ENCODE measurements around the gene SLC8A3.
A peak's percentile ranks its signal among the peaks of the same experiment; 100 is the strongest.

The SLC8A3 gene

DNA sequence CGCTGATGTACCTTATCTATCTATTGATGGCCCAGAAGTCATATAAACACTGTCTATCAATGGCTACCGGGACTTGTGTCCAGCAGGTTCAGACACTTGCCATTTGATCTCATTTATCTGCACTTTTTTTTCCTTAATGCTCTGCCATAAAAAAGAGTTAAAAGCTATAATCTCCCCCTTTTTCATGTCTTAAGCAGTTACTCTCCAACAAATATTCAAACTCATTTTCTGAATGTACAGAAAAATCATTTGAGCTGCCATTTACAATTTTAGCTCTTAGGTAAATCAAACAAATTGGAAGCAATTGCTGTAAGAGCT lies 101.4 kb downstream of the SLC8A3 start:
- DNase-seq (ENCODE audit: low read depth, low spot score): no peak
- Histone ChIP-seq H3K9ac (ENCODE audit: insufficient read length, low read depth) (no peak overlapping the region), H3K9me3 (ENCODE audit: insufficient read depth, low read length) (no peaks in the 10 kb centered on the region), H3K27me3 (ENCODE audit: insufficient read depth, insufficient read length) (no peaks in the 10 kb centered on the region), H3K4me3 (ENCODE audit: insufficient read length, low read depth) (no peak overlapping the region), H3K36me3 (ENCODE audit: insufficient read depth, insufficient read length, low read length) (no peaks in the 10 kb centered on the region), H3K4me1 (ENCODE audit: insufficient read depth, insufficient read length) (no peaks in the 10 kb centered on the region)
- TF ChIP-seq YY1 (IDR thresholded peaks at IDR 0.05; ENCODE audit: insufficient read depth, insufficient read length): no peak
- TF ChIP-seq ZNF274 (IDR thresholded peaks at IDR 0.05; ENCODE audit: low read depth, low read length): no peak
- no peak for TF ChIP-seq SUZ12 (IDR thresholded peaks at IDR 0.05; ENCODE audit: extremely low read depth, insufficient read depth, insufficient read length)

- no peaks in the 10 kb centered on the region for H3K27me3 ChIP-seq (ENCODE audit: insufficient read depth, insufficient read length)
- peak; percentile 9 for DNase-seq (ENCODE audit: low read depth, low spot score)
Observed at GRCh38 chr14:70086685-70087379, 101.9 kb downstream of the SLC8A3 start.

DNA sequence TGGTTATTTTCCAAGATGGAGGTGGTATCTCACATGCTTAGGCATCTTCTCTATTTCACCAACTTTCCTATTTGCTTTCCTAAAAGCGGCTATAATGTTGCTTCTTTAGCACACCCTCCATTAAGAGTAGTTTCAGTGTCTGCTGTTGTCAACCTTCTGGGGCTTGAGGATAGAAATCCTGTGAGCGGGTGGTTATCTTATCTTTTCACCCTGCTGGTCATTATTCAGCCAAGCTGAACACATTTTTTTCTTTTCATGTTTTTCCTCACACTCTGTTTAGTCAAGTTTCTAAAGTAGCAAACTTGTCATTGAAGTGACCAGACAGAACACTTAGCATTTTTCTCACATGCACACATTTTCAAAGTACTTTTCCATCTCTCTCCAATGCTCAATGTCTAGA lies 104.5 kb downstream of the SLC8A3 start:
- no peak overlapping the region for H3K9ac ChIP-seq (ENCODE audit: insufficient read length, low read depth)
- no peaks in the 10 kb centered on the region for H3K4me1 ChIP-seq (ENCODE audit: insufficient read depth, insufficient read length)
- no peaks in the 10 kb centered on the region for H3K9me3 ChIP-seq (ENCODE audit: insufficient read depth, low read length)
- no peaks in the 10 kb centered on the region for H3K27me3 ChIP-seq (ENCODE audit: insufficient read depth, insufficient read length)
- H3K4me3 ChIP-seq (ENCODE audit: insufficient read length, low read depth): no peak overlapping the region
- TF ChIP-seq YY1 (IDR thresholded peaks at IDR 0.05; ENCODE audit: insufficient read depth, insufficient read length): no peak
- no peak for TF ChIP-seq ZNF274 (IDR thresholded peaks at IDR 0.05; ENCODE audit: low read depth, low read length)
- no peak for TF ChIP-seq SUZ12 (IDR thresholded peaks at IDR 0.05; ENCODE audit: extremely low read depth, insufficient read depth, insufficient read length)
- no peaks in the 10 kb centered on the region for H3K36me3 ChIP-seq (ENCODE audit: insufficient read depth, insufficient read length, low read length)
- DNase-seq (ENCODE audit: low read depth, low spot score): no peak

More at GRCh38 chr14:70086685-70087379, 101.9 kb downstream of the SLC8A3 start:
- Histone ChIP-seq H3K4me1 (ENCODE audit: insufficient read depth, insufficient read length) (no peaks in the 10 kb centered on the region), H3K9ac (ENCODE audit: insufficient read length, low read depth) (no peak overlapping the region), H3K9me3 (ENCODE audit: insufficient read depth, low read length) (no peaks in the 10 kb centered on the region), H3K36me3 (ENCODE audit: insufficient read depth, insufficient read length, low read length) (no peaks in the 10 kb centered on the region), H3K4me3 (ENCODE audit: insufficient read length, low read depth) (no peak overlapping the region)
- TF ChIP-seq ZNF274 (IDR thresholded peaks at IDR 0.05; ENCODE audit: low read depth, low read length) (no peak), YY1 (IDR thresholded peaks at IDR 0.05; ENCODE audit: insufficient read depth, insufficient read length) (no peak), SUZ12 (IDR thresholded peaks at IDR 0.05; ENCODE audit: extremely low read depth, insufficient read depth, insufficient read length) (no peak)

DNA sequence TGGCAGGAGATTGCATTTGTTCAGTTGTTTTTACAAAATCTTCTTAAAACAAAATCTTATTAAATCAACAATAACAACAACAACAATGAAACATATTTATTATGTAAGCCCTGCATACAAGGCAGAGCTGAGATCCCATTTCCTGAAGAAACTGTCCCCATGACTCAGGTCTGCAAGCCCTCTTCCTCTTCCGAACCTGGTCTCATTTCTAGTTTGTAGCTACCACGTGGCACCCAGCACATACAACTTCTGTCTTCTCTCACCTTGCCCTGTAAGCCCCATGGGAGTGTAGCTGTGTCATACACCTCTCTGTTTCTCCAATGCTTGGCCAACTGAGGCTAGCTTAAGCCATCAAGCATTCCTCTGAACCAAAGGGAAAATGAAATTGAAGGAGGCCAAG lies 106.4 kb downstream of the SLC8A3 start:
- DNase-seq (ENCODE audit: low read depth, low spot score): no peak
- Histone ChIP-seq H3K9me3 (ENCODE audit: insufficient read depth, low read length) (no peaks in the 10 kb centered on the region), H3K9ac (ENCODE audit: insufficient read length, low read depth) (no peak overlapping the region), H3K4me1 (ENCODE audit: insufficient read depth, insufficient read length) (no peaks in the 10 kb centered on the region), H3K36me3 (ENCODE audit: insufficient read depth, insufficient read length, low read length) (no peaks in the 10 kb centered on the region), H3K27me3 (ENCODE audit: insufficient read depth, insufficient read length) (no peaks in the 10 kb centered on the region), H3K4me3 (ENCODE audit: insufficient read length, low read depth) (no peak overlapping the region)
- no peak for TF ChIP-seq SUZ12 (IDR thresholded peaks at IDR 0.05; ENCODE audit: extremely low read depth, insufficient read depth, insufficient read length)
- no peak for TF ChIP-seq ZNF274 (IDR thresholded peaks at IDR 0.05; ENCODE audit: low read depth, low read length)
- TF ChIP-seq YY1 (IDR thresholded peaks at IDR 0.05; ENCODE audit: insufficient read depth, insufficient read length): no peak

- TF ChIP-seq YY1 (IDR thresholded peaks at IDR 0.05; ENCODE audit: insufficient read depth, insufficient read length): no peak
- TF ChIP-seq ZNF274 (IDR thresholded peaks at IDR 0.05; ENCODE audit: low read depth, low read length): no peak
- no peak for TF ChIP-seq SUZ12 (IDR thresholded peaks at IDR 0.05; ENCODE audit: extremely low read depth, insufficient read depth, insufficient read length)
- Histone ChIP-seq H3K9ac (ENCODE audit: insufficient read length, low read depth) (no peak overlapping the region), H3K4me1 (ENCODE audit: insufficient read depth, insufficient read length) (no peaks in the 10 kb centered on the region), H3K36me3 (ENCODE audit: insufficient read depth, insufficient read length, low read length) (no peaks in the 10 kb centered on the region), H3K4me3 (ENCODE audit: insufficient read length, low read depth) (no peak overlapping the region), H3K27me3 (ENCODE audit: insufficient read depth, insufficient read length) (no peaks in the 10 kb centered on the region), H3K9me3 (ENCODE audit: insufficient read depth, low read length) (no peaks in the 10 kb centered on the region)
- no peak for DNase-seq (ENCODE audit: low read depth, low spot score)
Observed at GRCh38 chr14:70080076-70080475, 108.7 kb downstream of the SLC8A3 start.

DNA sequence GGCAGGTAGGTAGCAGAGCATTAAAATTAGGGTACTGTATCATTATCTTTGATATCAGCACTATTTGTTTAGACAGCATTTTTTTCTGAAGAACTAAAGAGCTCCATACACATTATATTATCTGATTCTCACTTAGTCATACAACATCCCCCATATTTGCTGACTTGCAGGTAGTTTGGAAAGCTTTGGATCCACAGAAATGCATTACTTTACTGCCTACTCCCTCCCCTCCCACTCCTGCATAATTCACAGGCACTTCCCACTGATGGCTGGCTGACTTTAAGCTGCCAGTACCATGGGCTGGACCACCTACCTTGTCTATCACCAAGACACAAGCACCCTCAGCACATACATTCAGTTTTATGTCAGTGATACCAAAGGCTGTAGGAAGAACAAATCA lies 110.4 kb downstream of the SLC8A3 start:
- TF ChIP-seq YY1 (IDR thresholded peaks at IDR 0.05; ENCODE audit: insufficient read depth, insufficient read length): no peak
- no peaks in the 10 kb centered on the region for H3K9me3 ChIP-seq (ENCODE audit: insufficient read depth, low read length)
- no peak overlapping the region for H3K4me3 ChIP-seq (ENCODE audit: insufficient read length, low read depth)
- no peaks in the 10 kb centered on the region for H3K36me3 ChIP-seq (ENCODE audit: insufficient read depth, insufficient read length, low read length)
- H3K9ac ChIP-seq (ENCODE audit: insufficient read length, low read depth): no peak overlapping the region
- no peaks in the 10 kb centered on the region for H3K4me1 ChIP-seq (ENCODE audit: insufficient read depth, insufficient read length)
- DNase-seq (ENCODE audit: low read depth, low spot score): no peak
- no peaks in the 10 kb centered on the region for H3K27me3 ChIP-seq (ENCODE audit: insufficient read depth, insufficient read length)

DNA sequence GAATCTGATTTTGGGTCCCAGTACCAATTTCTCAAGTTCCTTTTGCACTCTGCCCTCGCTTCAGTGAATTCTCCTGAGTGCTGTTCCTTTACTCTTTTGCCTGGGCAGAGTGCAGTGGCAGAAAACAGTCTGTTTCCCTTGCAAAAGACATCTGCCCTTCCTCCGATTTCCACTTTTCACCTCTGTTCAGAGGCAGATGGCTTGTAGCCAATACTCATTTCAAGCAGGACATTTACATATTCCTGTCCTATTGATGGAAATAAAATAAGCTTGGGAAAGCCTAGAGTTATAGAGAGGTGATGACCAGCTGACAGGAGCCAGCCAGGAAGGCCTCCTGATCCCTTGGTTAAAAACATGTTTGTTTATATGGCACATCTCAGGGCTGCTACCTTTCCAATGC lies 111.0 kb downstream of the SLC8A3 start:
- no peak for DNase-seq (ENCODE audit: low read depth, low spot score)
- no peaks in the 10 kb centered on the region for H3K27me3 ChIP-seq (ENCODE audit: insufficient read depth, insufficient read length)

More for the DNA sequence above, 111.0 kb downstream of the SLC8A3 start:
- no peak overlapping the region for H3K4me3 ChIP-seq (ENCODE audit: insufficient read length, low read depth)
- no peaks in the 10 kb centered on the region for H3K36me3 ChIP-seq (ENCODE audit: insufficient read depth, insufficient read length, low read length)
- H3K4me1 ChIP-seq (ENCODE audit: insufficient read depth, insufficient read length): no peaks in the 10 kb centered on the region
- H3K9me3 ChIP-seq (ENCODE audit: insufficient read depth, low read length): no peaks in the 10 kb centered on the region
- no peak overlapping the region for H3K9ac ChIP-seq (ENCODE audit: insufficient read length, low read depth)
- TF ChIP-seq SUZ12 (IDR thresholded peaks at IDR 0.05; ENCODE audit: extremely low read depth, insufficient read depth, insufficient read length) (no peak), ZNF274 (IDR thresholded peaks at IDR 0.05; ENCODE audit: low read depth, low read length) (no peak), YY1 (IDR thresholded peaks at IDR 0.05; ENCODE audit: insufficient read depth, insufficient read length) (no peak)
